PC-3 (cell line): ENCODE measurements around the gene TAGAP. TPM values are rescaled to one million over a fixed set of nuclear protein-coding genes. Genes with fewer than 3 reads are reported as not detected.
"Not testable (repeated sequence)": the region's sequence is repeated elsewhere in the genome, so short reads cannot be mapped to it uniquely, and the experiment has no call there.

Source experiments
- ATAC-seq: fragments of 200-7000 bp; cut with Tn5 transposase; 2 replicates; pipeline ENCODE4 v1.9.1; 2020; ENCODE audit warnings: mild to moderate bottlenecking, moderate library complexity
- BruUV-seq: library from RNA; stranded (reverse); fragments of 400-500 nt; replicated peaks from 2 replicates; lab custom pipeline; 2021; lab: Mats Ljungman, UMichigan
- CTCF ChIA-PET: fragments of 300-600 bp; sonication (Branson Sonifier 250); formaldehyde crosslinking; loops from one replicate; lab custom pipeline; 2022; ENCODE audit warnings: antibody characterized with exemption; lab: Charles Lee
- POLR2A ChIA-PET: fragments of 300-600 bp; sonication (Branson Sonifier 250); formaldehyde crosslinking; loops from one replicate; lab custom pipeline; 2022; ENCODE audit warnings: antibody characterized with exemption; ENCODE audit not compliant: unreplicated experiment; lab: Charles Lee
- DNase-seq: peaks from one replicate; pipeline ENCODE4 v3.0.0-alpha.2; 2015
- H2AFZ ChIP-seq: fragments of 300-600 bp; sonication (generic); 2 replicates; pipeline ENCODE4 v1.6.0; 2016; ENCODE audit warnings: antibody characterized with exemption, low read length
- H3F3A ChIP-seq: fragments of 300-600 bp; sonication (generic); one replicate; pipeline ENCODE4 v1.6.0; 2017; ENCODE audit warnings: antibody characterized with exemption, low read length, control low read depth, mild to moderate bottlenecking; ENCODE audit not compliant: unreplicated experiment
- H3K27ac ChIP-seq: fragments of 300-600 bp; sonication (generic); 2 replicates; pipeline ENCODE4 v1.5.1; 2016; ENCODE audit warnings: mild to moderate bottlenecking, low read length
- H3K27me3 ChIP-seq: fragments of 300-600 bp; sonication (generic); 2 replicates; pipeline ENCODE4 v1.6.1; 2016; ENCODE audit warnings: low read length, mixed read lengths
- H3K36me3 ChIP-seq: fragments of 300-600 bp; sonication (generic); 2 replicates; pipeline ENCODE4 v1.6.1; 2016; ENCODE audit warnings: low read depth, mixed run types, low read length, mixed read lengths
- H3K4me1 ChIP-seq: fragments of 300-600 bp; sonication (generic); 2 replicates; pipeline ENCODE4 v1.5.1; 2016; ENCODE audit warnings: low read length; ENCODE audit not compliant: insufficient read depth
- H3K4me2 ChIP-seq: fragments of 300-600 bp; sonication (generic); 2 replicates; pipeline ENCODE4 v1.6.0; 2016; ENCODE audit warnings: low read length
- H3K4me3 ChIP-seq: fragments of 300-600 bp; sonication (generic); 2 replicates; pipeline ENCODE4 v1.5.1; 2016; ENCODE audit warnings: mild to moderate bottlenecking, low read length, mixed read lengths
- H3K79me2 ChIP-seq: fragments of 300-600 bp; sonication (generic); 2 replicates; pipeline ENCODE4 v1.6.1; 2017; ENCODE audit warnings: low read length, mixed read lengths
- H3K9ac ChIP-seq: fragments of 300-600 bp; sonication (generic); 2 replicates; pipeline ENCODE4 v1.6.0; 2016; ENCODE audit warnings: mild to moderate bottlenecking, low read length
- H3K9me2 ChIP-seq: fragments of 300-600 bp; sonication (generic); replicated peaks from 2 replicates; pipeline ENCODE4 v1.6.1; 2016; ENCODE audit warnings: mixed run types, low read length, mixed read lengths
- H3K9me3 ChIP-seq: fragments of 300-600 bp; sonication (generic); 2 replicates; pipeline ENCODE4 v1.6.1; 2016; ENCODE audit warnings: low read length, mixed read lengths
- H4K20me1 ChIP-seq: fragments of 300-600 bp; sonication (generic); 2 replicates; pipeline ENCODE4 v1.6.1; 2016; ENCODE audit warnings: low read length, mixed read lengths
- CTCF ChIP-seq: fragments of 300-600 bp; sonication (generic); conservative IDR thresholded peaks from 2 replicates; pipeline ENCODE4 v1.5.1; 2017; ENCODE audit warnings: antibody characterized with exemption, low read depth, mild to moderate bottlenecking, low read length
- EZH2 ChIP-seq: fragments of 300-600 bp; sonication (generic); IDR thresholded peaks from one replicate; pipeline ENCODE4 v1.6.1; 2017; ENCODE audit warnings: antibody characterized with exemption, mild to moderate bottlenecking, low read length; ENCODE audit not compliant: unreplicated experiment
- EZH2phosphoT487 ChIP-seq: fragments of 300-600 bp; sonication (generic); IDR thresholded peaks from 2 replicates; pipeline ENCODE4 v1.6.1; 2018; ENCODE audit warnings: mild to moderate bottlenecking, antibody characterized with exemption, low read length, borderline replicate concordance
- intact Hi-C: fragments of 100-400 bp; cut with micrococcal nuclease; formaldehyde crosslinking; loops from 2 replicates; pipeline ENCODE4 v1.9.0; 2023
- total RNA-seq: library from RNA; depleted of rRNA; stranded (reverse); fragments of >200 nt; gene quantifications from 2 replicates; pipeline ENCODE4 v1.2.3, GENCODE V29; 2014

The TAGAP gene
- total RNA-seq, 1 experiment from 2014 or later, result not detected

GRCh38 chr6:158991017-158991723 is 53.6 kb downstream of the TAGAP start:
- ATAC-seq (no peak), DNase-seq (no peak)
- H2AFZ ChIP-seq, result no peak overlapping the region
- no peaks in the 10 kb centered on the region for H3K36me3 ChIP-seq
- ChIA-PET POLR2A (no interaction called here), CTCF (no interaction called here)
- H4K20me1 ChIP-seq, result no peaks in the 10 kb centered on the region
- H3K9me2 ChIP-seq, result no peaks in the 10 kb centered on the region
- H3K27ac ChIP-seq, result no peak overlapping the region
- no peak overlapping the region for H3K9ac ChIP-seq
- no TSS peak for BruUV-seq
- H3K4me3 ChIP-seq, result no peak overlapping the region
- H3K9me3 ChIP-seq, result no peaks in the 10 kb centered on the region
- H3K79me2 ChIP-seq, result peaks cover 4% of the 10 kb centered on the region; the same call in 1 of the 2 replicates
- no peak overlapping the region for H3K4me2 ChIP-seq
- H3K27me3 ChIP-seq, result no peaks in the 10 kb centered on the region
- no peaks in the 10 kb centered on the region for H3F3A ChIP-seq
- TF ChIP-seq EZH2phosphoT487, result no peak
- TF ChIP-seq EZH2, result no peak
- TF ChIP-seq CTCF, result no peak
- peaks cover 11% of the 10 kb centered on the region for H3K4me1 ChIP-seq
- intact Hi-C loops, result no loop called here

- H3K4me1 ChIP-seq, H3K79me2 ChIP-seq, H3F3A ChIP-seq, ATAC-seq, H2AFZ ChIP-seq, BruUV-seq, H3K27ac ChIP-seq, H3K9ac ChIP-seq, H3K9me3 ChIP-seq, H3K4me2 ChIP-seq, H3K9me2 ChIP-seq, H3K36me3 ChIP-seq, H3K4me3 ChIP-seq, intact Hi-C loops, CTCF ChIA-PET, H3K27me3 ChIP-seq, H4K20me1 ChIP-seq, DNase-seq, POLR2A ChIA-PET: not testable (repeated sequence)
These were observed 55.1 kb downstream of the TAGAP start for GRCh38 chr6:158989711-158990110.

GRCh38 chr6:158988477-158988876 is 56.3 kb downstream of the TAGAP start:
- no peak overlapping the region for H3K9ac ChIP-seq
- no peaks in the 10 kb centered on the region for H3K4me1 ChIP-seq
- TF ChIP-seq EZH2phosphoT487 (no peak), CTCF (no peak), EZH2 (no peak)
- no peak overlapping the region for H3K27ac ChIP-seq
- intact Hi-C loops, result no loop called here
- H3K27me3 ChIP-seq, result no peaks in the 10 kb centered on the region
- H4K20me1 ChIP-seq, result no peaks in the 10 kb centered on the region
- ChIA-PET CTCF (no interaction called here), POLR2A (interaction anchor here (0.6 kb wide), 1 partner anchor 119 kb away, joined by 6 read pairs; no protein-coding TSS in a partner anchor)
- H2AFZ ChIP-seq, result no peak overlapping the region
- no peaks in the 10 kb centered on the region for H3K79me2 ChIP-seq
- DNase-seq (no peak), ATAC-seq (no peak)
- no peaks in the 10 kb centered on the region for H3K9me2 ChIP-seq
- H3K4me2 ChIP-seq, result no peak overlapping the region
- H3K4me3 ChIP-seq, result no peak overlapping the region
- H3K36me3 ChIP-seq, result no peaks in the 10 kb centered on the region
- H3K9me3 ChIP-seq, result no peaks in the 10 kb centered on the region
- H3F3A ChIP-seq, result no peaks in the 10 kb centered on the region
- no TSS peak for BruUV-seq
